OCI-LY3 (cell line): ENCODE results near the gene SOX14.

Experiments
- EZH2phosphoT487 ChIP-seq: fragments of 200-600 bp; shearing (Covaris generic); IDR thresholded peaks from 2 replicates; pipeline ENCODE4 v1.6.1; 2018; ENCODE audit warnings: antibody characterized with exemption, mixed run types, low read depth
- TF ChIP-seq, protein P1 (sequence below): fragments of 200-600, 300-600 bp; sonication (generic); IDR thresholded peaks from 2 replicates; pipeline ENCODE4 v1.5.1; 2014; ENCODE audit warnings: antibody characterized with exemption, low read length, low read depth

GRCh38 chr3:137772214-137772955 is 8.3 kb downstream of the SOX14 start:
- TF ChIP-seq, protein P1, sequence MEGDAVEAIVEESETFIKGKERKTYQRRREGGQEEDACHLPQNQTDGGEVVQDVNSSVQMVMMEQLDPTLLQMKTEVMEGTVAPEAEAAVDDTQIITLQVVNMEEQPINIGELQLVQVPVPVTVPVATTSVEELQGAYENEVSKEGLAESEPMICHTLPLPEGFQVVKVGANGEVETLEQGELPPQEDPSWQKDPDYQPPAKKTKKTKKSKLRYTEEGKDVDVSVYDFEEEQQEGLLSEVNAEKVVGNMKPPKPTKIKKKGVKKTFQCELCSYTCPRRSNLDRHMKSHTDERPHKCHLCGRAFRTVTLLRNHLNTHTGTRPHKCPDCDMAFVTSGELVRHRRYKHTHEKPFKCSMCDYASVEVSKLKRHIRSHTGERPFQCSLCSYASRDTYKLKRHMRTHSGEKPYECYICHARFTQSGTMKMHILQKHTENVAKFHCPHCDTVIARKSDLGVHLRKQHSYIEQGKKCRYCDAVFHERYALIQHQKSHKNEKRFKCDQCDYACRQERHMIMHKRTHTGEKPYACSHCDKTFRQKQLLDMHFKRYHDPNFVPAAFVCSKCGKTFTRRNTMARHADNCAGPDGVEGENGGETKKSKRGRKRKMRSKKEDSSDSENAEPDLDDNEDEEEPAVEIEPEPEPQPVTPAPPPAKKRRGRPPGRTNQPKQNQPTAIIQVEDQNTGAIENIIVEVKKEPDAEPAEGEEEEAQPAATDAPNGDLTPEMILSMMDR = no peak
- TF ChIP-seq EZH2phosphoT487 = no peak
